Epithelial cell of proximal tubule (primary cell): ENCODE measurements around the gene DALRD3. TPM values are rescaled to one million over a fixed set of nuclear protein-coding genes. Genes with fewer than 3 reads are reported as not detected.

Experiments used
- DNase-seq: peaks from one replicate; pipeline ENCODE4 v3.0.0-alpha.2; 2011; ENCODE audit warnings: low read depth
- H3K4me3 ChIP-seq: 2 replicates; pipeline ENCODE4 v1.5.1; 2011; ENCODE audit warnings: low read depth, mild to moderate bottlenecking, low read length
- CTCF ChIP-seq: conservative IDR thresholded peaks from 2 replicates; pipeline ENCODE4 v1.5.1; 2012; ENCODE audit warnings: low read depth, mild to moderate bottlenecking, low read length
- total RNA-seq: library from RNA; depleted of rRNA; stranded (reverse); fragments of >200 nt; gene quantifications from 2 replicates; pipeline ENCODE4 v1.2.3, GENCODE V29; 2015

Gene DALRD3
- total RNA-seq, 1 donor from 2014 or later: 64.3 TPM

GRCh38 chr3:48984663-48985062 is 33.7 kb downstream of the DALRD3 start:
- no peak for DNase-seq
- no peak overlapping the region for H3K4me3 ChIP-seq
- TF ChIP-seq CTCF: no peak

GRCh38 chr3:48983096-48983495 is 35.3 kb downstream of the DALRD3 start:
- H3K4me3 ChIP-seq: no peak overlapping the region
- no peak for DNase-seq
- no peak for TF ChIP-seq CTCF

GRCh38 chr3:48982686-48983085 is 35.7 kb downstream of the DALRD3 start:
- no peak for TF ChIP-seq CTCF
- DNase-seq: no peak
- H3K4me3 ChIP-seq: no peak overlapping the region

GRCh38 chr3:48982016-48982415 is 36.4 kb downstream of the DALRD3 start:
- no peak overlapping the region for H3K4me3 ChIP-seq
- no peak for TF ChIP-seq CTCF

DNA sequence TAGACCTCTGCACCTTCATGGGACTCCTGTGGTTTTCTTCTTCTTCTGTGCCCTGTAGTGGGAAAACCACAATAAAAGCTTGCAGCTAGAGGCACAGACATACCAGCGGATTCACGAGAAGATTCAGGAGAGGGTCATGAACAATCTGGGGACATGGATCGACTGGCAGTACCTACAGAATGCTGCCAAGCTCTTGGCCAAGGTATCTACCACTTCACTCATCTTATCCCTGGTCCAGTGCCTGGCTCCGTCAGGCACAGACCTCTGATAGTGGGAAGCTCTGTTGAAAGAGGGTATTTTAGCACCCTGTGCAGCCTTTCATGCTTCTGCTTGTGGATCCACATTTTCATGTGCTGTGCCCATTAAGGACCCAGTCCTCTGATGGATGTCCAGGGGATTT is 38.1 kb downstream of the DALRD3 start:
- no peak for TF ChIP-seq CTCF
- DNase-seq: no peak
- no peak overlapping the region for H3K4me3 ChIP-seq

More at GRCh38 chr3:48982016-48982415, 36.4 kb downstream of the DALRD3 start:
- DNase-seq: no peak

DNA sequence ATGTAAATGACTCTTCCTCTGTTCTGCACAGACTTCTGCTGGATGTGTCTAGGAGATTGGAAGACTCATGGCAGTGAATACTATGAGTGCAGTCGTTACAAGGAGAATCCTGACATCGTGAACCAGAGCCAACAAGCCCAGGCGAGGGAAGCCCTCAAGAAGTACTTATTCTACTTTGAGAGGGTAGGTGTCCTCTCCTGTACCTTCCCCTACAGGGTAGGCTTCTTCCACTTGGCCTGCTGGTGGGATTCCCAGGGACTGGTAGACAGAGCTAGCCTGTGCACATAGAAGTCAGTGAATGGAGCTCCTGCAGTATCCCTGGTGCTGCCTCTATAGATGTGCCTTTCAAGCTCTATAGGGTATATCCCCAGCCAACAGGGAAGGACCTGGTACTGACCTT is 38.9 kb downstream of the DALRD3 start:
- TF ChIP-seq CTCF: no peak
- no peak for DNase-seq
- H3K4me3 ChIP-seq: no peak overlapping the region

DNA sequence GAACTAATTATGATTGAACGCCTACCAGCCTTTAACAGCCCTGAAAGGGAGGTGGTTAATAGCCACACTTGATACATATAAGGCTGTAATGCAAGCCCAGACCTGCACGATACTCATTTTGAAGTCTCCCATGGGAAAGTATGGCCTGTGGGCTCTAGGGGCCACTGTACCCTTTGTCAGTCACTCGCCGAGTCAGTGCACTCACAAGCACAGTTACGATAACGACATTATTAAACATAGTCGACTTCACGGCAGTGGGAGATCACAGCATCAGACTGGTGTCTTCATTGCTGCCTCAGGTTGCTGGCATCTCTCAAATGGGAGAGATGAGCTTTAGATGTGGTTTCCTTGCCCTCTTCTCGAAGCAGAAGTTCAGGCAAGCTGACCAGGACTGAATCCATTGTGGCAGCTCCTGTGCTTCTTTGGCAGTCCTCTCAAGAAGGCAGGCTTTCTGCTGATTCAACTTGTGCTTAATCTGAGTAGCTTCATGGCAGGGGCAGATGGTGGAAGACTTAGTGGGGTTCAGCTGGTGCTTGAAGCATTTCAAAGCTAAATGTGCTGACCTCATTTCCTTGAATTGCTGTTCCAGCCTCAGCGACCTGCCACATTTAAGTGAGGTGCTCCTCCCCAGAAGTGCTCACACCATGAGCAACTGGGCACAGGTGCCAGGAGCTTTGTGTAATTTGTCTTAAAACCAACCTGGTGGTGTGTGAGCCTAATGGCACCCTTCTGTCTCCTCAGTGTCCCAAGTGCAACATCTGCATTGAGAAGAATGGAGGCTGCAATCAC is 44.1 kb downstream of the DALRD3 start:
- TF ChIP-seq CTCF: no peak
- no peak for DNase-seq
- H3K4me3 ChIP-seq: no peak overlapping the region
